Measurements from ENCODE around the gene KYNU. TPM values are rescaled to one million over a fixed set of nuclear protein-coding genes. Genes with fewer than 3 reads are reported as not detected.

Gene KYNU
- total RNA-seq, 1 donor from 2014 or later = not detected

DNA sequence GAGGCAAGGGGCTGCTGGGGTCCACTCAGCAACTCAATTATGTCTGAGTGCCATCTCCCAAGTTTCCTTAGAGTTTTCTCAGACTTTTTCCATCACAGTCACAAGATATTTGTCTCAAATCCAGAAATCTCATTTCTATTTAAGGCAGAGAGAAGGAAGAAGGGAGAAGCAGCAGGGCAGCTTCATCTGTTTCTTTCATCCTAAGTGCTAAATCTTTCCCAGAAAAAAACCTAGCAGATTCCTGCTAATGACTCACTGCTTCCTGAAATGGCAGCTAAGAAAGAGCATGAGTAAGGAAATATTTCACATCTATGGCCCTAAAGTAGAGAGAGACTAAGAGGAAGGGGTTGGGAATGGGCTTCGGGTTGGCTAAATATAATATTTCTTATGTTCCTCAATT, 88.0 kb downstream of the KYNU start:
- no peak for TF ChIP-seq EZH2 (IDR thresholded peaks at IDR 0.05)
- TF ChIP-seq, protein P1, sequence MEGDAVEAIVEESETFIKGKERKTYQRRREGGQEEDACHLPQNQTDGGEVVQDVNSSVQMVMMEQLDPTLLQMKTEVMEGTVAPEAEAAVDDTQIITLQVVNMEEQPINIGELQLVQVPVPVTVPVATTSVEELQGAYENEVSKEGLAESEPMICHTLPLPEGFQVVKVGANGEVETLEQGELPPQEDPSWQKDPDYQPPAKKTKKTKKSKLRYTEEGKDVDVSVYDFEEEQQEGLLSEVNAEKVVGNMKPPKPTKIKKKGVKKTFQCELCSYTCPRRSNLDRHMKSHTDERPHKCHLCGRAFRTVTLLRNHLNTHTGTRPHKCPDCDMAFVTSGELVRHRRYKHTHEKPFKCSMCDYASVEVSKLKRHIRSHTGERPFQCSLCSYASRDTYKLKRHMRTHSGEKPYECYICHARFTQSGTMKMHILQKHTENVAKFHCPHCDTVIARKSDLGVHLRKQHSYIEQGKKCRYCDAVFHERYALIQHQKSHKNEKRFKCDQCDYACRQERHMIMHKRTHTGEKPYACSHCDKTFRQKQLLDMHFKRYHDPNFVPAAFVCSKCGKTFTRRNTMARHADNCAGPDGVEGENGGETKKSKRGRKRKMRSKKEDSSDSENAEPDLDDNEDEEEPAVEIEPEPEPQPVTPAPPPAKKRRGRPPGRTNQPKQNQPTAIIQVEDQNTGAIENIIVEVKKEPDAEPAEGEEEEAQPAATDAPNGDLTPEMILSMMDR (IDR thresholded peaks at IDR 0.05) = no peak
- no peak for TF ChIP-seq EZH2phosphoT487 (IDR thresholded peaks at IDR 0.05)
- Histone ChIP-seq H3F3A (ENCODE audit: low read depth) (no peaks in the 10 kb centered on the region), H3K4me2 (no peak overlapping the region), H3K27me3 (no peaks in the 10 kb centered on the region), H2AFZ (replicated peaks) (no peak overlapping the region), H3K79me2 (ENCODE audit: low read depth) (no peaks in the 10 kb centered on the region), H3K27ac (no peak overlapping the region), H3K9ac (no peak overlapping the region), H3K36me3 (no peaks in the 10 kb centered on the region), H4K20me1 (ENCODE audit: low read depth) (no peaks in the 10 kb centered on the region), H3K9me3 (ENCODE audit: low read depth) (peaks cover 4% of the 10 kb centered on the region), H3K4me1 (no peaks in the 10 kb centered on the region), H3K4me3 (no peak overlapping the region)
- Mint-ChIP-seq H3K36me3 (no peaks in the 10 kb centered on the region), H3K27ac (no peak overlapping the region), H3K9me3 (peaks cover 5% of the 10 kb centered on the region), H3K4me3 (no peak overlapping the region), H3K27me3 (ENCODE audit: insufficient read depth, low read depth) (no peaks in the 10 kb centered on the region), H3K4me1 (no peaks in the 10 kb centered on the region)
- no peak for DNase-seq (ENCODE audit: low spot score)

DNA sequence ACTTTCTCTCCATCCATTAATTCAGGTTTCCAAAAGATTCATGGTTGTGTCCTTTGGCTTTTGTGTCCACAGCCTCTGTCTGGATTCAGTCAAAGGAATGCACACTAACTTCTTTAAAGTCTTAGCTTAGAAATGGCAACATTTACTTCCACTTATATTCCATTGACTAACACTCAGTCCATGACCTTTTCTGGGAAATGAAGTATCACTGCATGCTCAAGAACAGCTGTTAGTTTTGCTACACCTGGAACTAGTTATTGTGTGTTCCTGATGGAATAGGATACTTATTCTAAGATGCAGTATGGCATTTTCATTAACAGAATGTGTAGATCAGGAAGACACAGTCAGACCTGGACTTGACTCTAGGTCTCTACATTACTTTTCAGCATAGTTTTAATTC, 88.8 kb downstream of the KYNU start:
- Histone ChIP-seq H3K9ac (no peak overlapping the region), H3K4me3 (no peak overlapping the region), H3K79me2 (ENCODE audit: low read depth) (no peaks in the 10 kb centered on the region), H3K9me3 (ENCODE audit: low read depth) (peaks cover 4% of the 10 kb centered on the region), H3K27ac (no peak overlapping the region), H4K20me1 (ENCODE audit: low read depth) (no peaks in the 10 kb centered on the region), H2AFZ (replicated peaks) (no peak overlapping the region), H3K27me3 (no peaks in the 10 kb centered on the region), H3K4me1 (no peaks in the 10 kb centered on the region), H3F3A (ENCODE audit: low read depth) (no peaks in the 10 kb centered on the region), H3K4me2 (no peak overlapping the region), H3K36me3 (no peaks in the 10 kb centered on the region)
- no peak for DNase-seq (ENCODE audit: low spot score)
- TF ChIP-seq EZH2 (IDR thresholded peaks at IDR 0.05) = no peak
- no peak for TF ChIP-seq EZH2phosphoT487 (IDR thresholded peaks at IDR 0.05)
- TF ChIP-seq, protein P1 (IDR thresholded peaks at IDR 0.05) = no peak
- H3K4me1 Mint-ChIP-seq = no peaks in the 10 kb centered on the region
- no peaks in the 10 kb centered on the region for H3K36me3 Mint-ChIP-seq
- no peak overlapping the region for H3K27ac Mint-ChIP-seq
- H3K4me3 Mint-ChIP-seq = no peak overlapping the region
- H3K9me3 Mint-ChIP-seq = peaks cover 5% of the 10 kb centered on the region
- no peaks in the 10 kb centered on the region for H3K27me3 Mint-ChIP-seq (ENCODE audit: insufficient read depth, low read depth)

DNA sequence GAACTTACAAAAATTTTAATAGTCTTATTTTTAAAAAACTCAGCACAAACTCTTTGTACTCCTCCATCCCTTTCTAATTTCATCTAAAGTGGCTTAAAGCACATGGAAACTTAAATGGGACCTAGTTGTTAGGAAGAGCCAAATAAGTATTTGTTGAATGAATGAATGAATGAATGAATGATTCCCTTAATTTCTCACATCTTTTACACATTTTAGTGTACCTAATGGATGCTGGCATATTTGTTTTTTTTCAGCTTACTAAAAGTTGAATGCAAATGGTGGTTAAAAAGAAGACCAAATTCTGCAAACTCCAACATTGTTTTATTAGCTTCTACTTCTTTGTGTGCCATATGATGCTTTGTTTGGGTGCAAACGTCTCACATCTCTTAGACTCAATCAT, 89.6 kb downstream of the KYNU start:
- Mint-ChIP-seq H3K4me3 (no peak overlapping the region), H3K27me3 (ENCODE audit: insufficient read depth, low read depth) (no peaks in the 10 kb centered on the region), H3K4me1 (no peaks in the 10 kb centered on the region), H3K9me3 (peaks cover 5% of the 10 kb centered on the region), H3K27ac (no peak overlapping the region), H3K36me3 (no peaks in the 10 kb centered on the region)
- Histone ChIP-seq H3K36me3 (no peaks in the 10 kb centered on the region), H4K20me1 (ENCODE audit: low read depth) (no peaks in the 10 kb centered on the region), H3K27me3 (no peaks in the 10 kb centered on the region), H3K4me1 (no peaks in the 10 kb centered on the region), H3K9me3 (ENCODE audit: low read depth) (peaks cover 4% of the 10 kb centered on the region), H3F3A (ENCODE audit: low read depth) (no peaks in the 10 kb centered on the region), H2AFZ (replicated peaks) (no peak overlapping the region), H3K27ac (no peak overlapping the region), H3K4me2 (no peak overlapping the region), H3K9ac (no peak overlapping the region), H3K4me3 (no peak overlapping the region), H3K79me2 (ENCODE audit: low read depth) (no peaks in the 10 kb centered on the region)
- no peak for DNase-seq (ENCODE audit: low spot score)
- TF ChIP-seq EZH2phosphoT487 (IDR thresholded peaks at IDR 0.05) = no peak
- no peak for TF ChIP-seq EZH2 (IDR thresholded peaks at IDR 0.05)
- TF ChIP-seq, protein P1 (IDR thresholded peaks at IDR 0.05) = no peak

Measured in neural progenitor cell (in vitro differentiated cells).